AG09319 (cell line): ENCODE results near the gene TET3.
"Not testable (repeated sequence)": the region's sequence is repeated elsewhere in the genome, so short reads cannot be mapped to it uniquely, and the experiment has no call there.

Experiments used
- DNase-seq: peaks from one replicate; pipeline ENCODE4 v3.0.0-alpha.2; 2010; ENCODE audit warnings: low read depth; ENCODE audit errors: extremely low read depth
- CTCF ChIP-seq: IDR thresholded peaks from 2 replicates; pipeline ENCODE4 v1.5.1; 2011; ENCODE audit warnings: low read depth, mild to moderate bottlenecking, inconsistent platforms, low read length, moderate library complexity

Gene TET3

GRCh38 chr2:73984203-73984921, at the start of gene TET3:
Gene TET3, plus strand, starts transcription at chr2:73984910. Its CDS starts 1,494 bp downstream, at chr2:73986404.
- TF ChIP-seq CTCF = no peak
- DNase-seq = no peak

- DNase-seq = no peak
- TF ChIP-seq CTCF = no peak
These were observed 49.1 kb upstream of the TET3 start for GRCh38 chr2:73935641-73936040.

- DNase-seq = no peak
- TF ChIP-seq CTCF = no peak
These were observed 47.4 kb upstream of the TET3 start for GRCh38 chr2:73937103-73937885.

- DNase-seq = no peak
- no peak for TF ChIP-seq CTCF
These were observed 46.8 kb upstream of the TET3 start for GRCh38 chr2:73937899-73938298.

GRCh38 chr2:73938718-73939352, 45.9 kb upstream of the TET3 start:
- no peak for TF ChIP-seq CTCF
- no peak for DNase-seq

- no peak for DNase-seq
- TF ChIP-seq CTCF = peak; percentile 17
These were observed 45.3 kb upstream of the TET3 start for GRCh38 chr2:73939419-73939818.

- not testable (repeated sequence) for DNase-seq
These were observed 44.6 kb upstream of the TET3 start for GRCh38 chr2:73940066-73940465.
